ENCODE results near the gene DHX9.
A peak's percentile ranks its signal among the peaks of the same experiment; 100 is the strongest.
"Not testable (repeated sequence)": the region's sequence is repeated elsewhere in the genome, so short reads cannot be mapped to it uniquely, and the experiment has no call there.

Gene DHX9

GRCh38 chr1:182889997-182890396, 50.9 kb downstream of the DHX9 start:
- peak; percentile 71 for ATAC-seq
- peak; percentile 13 for DNase-seq

GRCh38 chr1:182890927-182891610, 51.9 kb downstream of the DHX9 start:
- DNase-seq = no peak
- ATAC-seq = no peak

- DNase-seq (no peak), ATAC-seq (no peak)
Observed at GRCh38 chr1:182897696-182898095, 58.5 kb downstream of the DHX9 start.

GRCh38 chr1:182901946-182902345, 62.8 kb downstream of the DHX9 start:
- DNase-seq, ATAC-seq: not testable (repeated sequence)

- DNase-seq (no peak), ATAC-seq (no peak)
Observed at GRCh38 chr1:182905321-182905720, 66.2 kb downstream of the DHX9 start.

- DNase-seq = no peak
- no peak for ATAC-seq
Observed at GRCh38 chr1:182909578-182909977, 70.4 kb downstream of the DHX9 start.

- no peak for ATAC-seq
- DNase-seq = no peak
Observed at GRCh38 chr1:182910143-182910542, 71.0 kb downstream of the DHX9 start.

- no peak for ATAC-seq
Observed at GRCh38 chr1:182913401-182913800, 74.3 kb downstream of the DHX9 start.

GRCh38 chr1:182917378-182917777, 78.2 kb downstream of the DHX9 start:
- ATAC-seq = no peak
- DNase-seq = no peak

More at GRCh38 chr1:182913401-182913800, 74.3 kb downstream of the DHX9 start:
- DNase-seq = no peak

GRCh38 chr1:182925661-182926060, 86.5 kb downstream of the DHX9 start:
- ATAC-seq (no peak), DNase-seq (no peak)

GRCh38 chr1:182927693-182928433, 88.7 kb downstream of the DHX9 start:
- DNase-seq (no peak), ATAC-seq (no peak)

- DNase-seq (no peak), ATAC-seq (no peak)
Observed at GRCh38 chr1:182930985-182931384, 91.8 kb downstream of the DHX9 start.

GRCh38 chr1:182935716-182936115, 96.6 kb downstream of the DHX9 start:
- ATAC-seq (no peak), DNase-seq (no peak)
